Muscle of arm (tissue), 12 donors: ENCODE results near the gene FAM184A. TPM values are rescaled to one million over a fixed set of nuclear protein-coding genes. Genes with fewer than 3 reads are reported as not detected.
"Not testable (repeated sequence)": the region's sequence is repeated elsewhere in the genome, so short reads cannot be mapped to it uniquely, and the experiment has no call there.

Experiments
- DNase-seq: peaks from one replicate; pipeline ENCODE4 v3.0.0-alpha.2; 2013
- polyA plus RNA-seq, 12 donors: library from polyadenylated mRNA; unstranded; fragments of 120-200 nt; gene quantifications; one replicate each; pipeline ENCODE4 v1.2.1, GENCODE V29; 2013; ENCODE audit not compliant: insufficient read length in 12 of 12

The FAM184A gene
- polyA plus RNA-seq, 12 donors: 7.5 to 16.1 (median 13.0) TPM; not detected in 1

GRCh38 chr6:119015165-119015564, 63.3 kb downstream of the FAM184A start:
- DNase-seq: not testable (repeated sequence)

- DNase-seq: no peak
Observed at GRCh38 chr6:119012521-119012920, 65.9 kb downstream of the FAM184A start.

GRCh38 chr6:119009266-119009665, 69.2 kb downstream of the FAM184A start:
- DNase-seq: not testable (repeated sequence)

- DNase-seq: no peak
Observed at GRCh38 chr6:119006974-119007373, 71.5 kb downstream of the FAM184A start.

- DNase-seq: no peak
Observed at GRCh38 chr6:119002069-119002468, 76.4 kb downstream of the FAM184A start.

GRCh38 chr6:118999494-119000040, 78.9 kb downstream of the FAM184A start:
- no peak for DNase-seq

- not testable (repeated sequence) for DNase-seq
Observed at GRCh38 chr6:118997426-118997825, 81.0 kb downstream of the FAM184A start.

- no peak for DNase-seq
Observed at GRCh38 chr6:118996289-118996820, 82.1 kb downstream of the FAM184A start.

GRCh38 chr6:118993803-118994251, 84.6 kb downstream of the FAM184A start:
- no peak for DNase-seq

- DNase-seq: no peak
Observed at GRCh38 chr6:118993358-118993757, 85.1 kb downstream of the FAM184A start.

GRCh38 chr6:118992186-118992795, 86.2 kb downstream of the FAM184A start:
- no peak for DNase-seq

- no peak for DNase-seq
Observed at GRCh38 chr6:118986312-118986711, 92.2 kb downstream of the FAM184A start.

GRCh38 chr6:118985123-118985830, 93.2 kb downstream of the FAM184A start:
- no peak for DNase-seq

GRCh38 chr6:118984342-118984741, 94.1 kb downstream of the FAM184A start:
- no peak for DNase-seq

GRCh38 chr6:118982575-118982911, 95.9 kb downstream of the FAM184A start:
- no peak for DNase-seq

- no peak for DNase-seq
Observed at GRCh38 chr6:118981884-118982574, 96.4 kb downstream of the FAM184A start.

GRCh38 chr6:118980063-118980462, 98.4 kb downstream of the FAM184A start:
- no peak for DNase-seq

GRCh38 chr6:118974790-118975189, 103.7 kb downstream of the FAM184A start:
- no peak for DNase-seq

GRCh38 chr6:118971682-118972081, 106.8 kb downstream of the FAM184A start:
- DNase-seq: no peak

- DNase-seq: no peak
Observed at GRCh38 chr6:118970866-118971265, 107.6 kb downstream of the FAM184A start.

- DNase-seq: peak; percentile 41
Observed at GRCh38 chr6:118968416-118968815, 110.0 kb downstream of the FAM184A start.

GRCh38 chr6:118967239-118967638, 111.2 kb downstream of the FAM184A start:
- DNase-seq: no peak
